ENCODE results near the gene PIGA.
"Not testable (repeated sequence)": the region's sequence is repeated elsewhere in the genome, so short reads cannot be mapped to it uniquely, and the experiment has no call there.

Gene PIGA

GRCh38 chrX:15320297-15320696 is 15.0 kb downstream of the PIGA start:
- DNase-seq, result no peak

- DNase-seq, result no peak
Observed at GRCh38 chrX:15319075-15319474, 16.2 kb downstream of the PIGA start.

DNA sequence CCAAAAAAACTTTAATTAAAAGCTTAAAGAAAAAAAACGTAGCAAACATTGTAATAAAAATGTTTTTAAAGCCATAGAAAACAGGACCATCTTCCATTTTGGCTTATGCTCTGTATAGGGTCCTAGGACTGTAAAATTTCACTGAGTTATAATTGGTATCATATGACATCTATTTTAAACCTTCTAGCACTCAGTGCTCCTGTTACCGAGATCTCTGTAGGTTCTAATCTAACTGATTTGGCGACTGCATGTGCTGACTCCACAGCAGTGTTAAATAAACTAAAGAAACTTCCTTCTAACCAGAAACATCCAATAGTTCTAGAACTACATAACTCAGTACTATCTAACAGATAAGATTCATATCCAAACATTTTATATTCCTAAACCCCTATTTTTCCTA is 19.8 kb downstream of the PIGA start, which contains the start of gene ASB11:
TSS of gene ASB11 (minus strand) at position 132 of the 400 bp plus-strand sequence. CDS start at position 97, 35 bp downstream.
- DNase-seq, result no peak

- no peak for DNase-seq
Observed at GRCh38 chrX:15314472-15314871, 20.9 kb downstream of the PIGA start.

- DNase-seq, result no peak
Observed at GRCh38 chrX:15311119-15311518, 24.2 kb downstream of the PIGA start.

DNA sequence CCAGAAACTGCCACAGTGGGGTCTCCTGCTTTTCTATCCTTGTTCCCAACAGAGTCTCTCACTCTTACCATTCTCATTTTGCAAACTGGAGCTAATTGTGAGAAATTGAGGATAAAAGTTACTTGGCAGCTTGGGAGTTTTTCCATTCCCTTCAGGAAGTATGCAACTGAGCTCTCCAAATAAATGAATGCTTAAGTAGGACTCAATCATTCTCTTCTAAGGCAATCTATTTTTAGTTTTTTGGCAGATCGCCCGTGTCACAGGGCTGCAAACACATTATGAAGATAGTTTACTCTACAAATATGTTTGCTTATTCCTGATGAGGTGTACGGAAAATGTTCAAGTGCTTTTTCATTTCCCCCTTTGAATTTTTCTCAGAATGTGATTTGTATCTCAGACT is 25.2 kb downstream of the PIGA start:
- DNase-seq, result peak in 1 of 2 experiments; percentile 13

GRCh38 chrX:15305899-15306298 is 29.4 kb downstream of the PIGA start:
- not testable (repeated sequence) for DNase-seq

DNA sequence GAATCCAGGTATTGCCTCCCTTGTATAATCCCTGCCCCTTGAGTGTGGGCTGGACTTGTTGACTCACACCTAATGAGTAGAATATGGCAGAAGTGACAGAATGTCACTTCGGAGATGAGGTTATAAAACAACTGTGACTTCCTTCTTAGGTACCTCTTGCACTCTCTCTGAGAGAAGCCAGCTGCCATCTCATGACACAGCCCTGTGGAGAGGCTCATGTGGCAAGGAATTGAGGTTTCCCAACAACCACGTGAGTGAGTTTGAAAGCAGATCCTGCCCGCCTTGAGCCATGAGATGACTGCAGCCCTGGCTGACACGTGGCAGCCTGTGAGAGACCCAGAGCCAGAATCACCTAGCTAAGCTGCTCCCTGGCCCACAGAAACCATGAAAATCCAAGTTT is 33.4 kb downstream of the PIGA start:
- no peak for DNase-seq

GRCh38 chrX:15299941-15300851 is 35.1 kb downstream of the PIGA start:
- no peak for DNase-seq

DNA sequence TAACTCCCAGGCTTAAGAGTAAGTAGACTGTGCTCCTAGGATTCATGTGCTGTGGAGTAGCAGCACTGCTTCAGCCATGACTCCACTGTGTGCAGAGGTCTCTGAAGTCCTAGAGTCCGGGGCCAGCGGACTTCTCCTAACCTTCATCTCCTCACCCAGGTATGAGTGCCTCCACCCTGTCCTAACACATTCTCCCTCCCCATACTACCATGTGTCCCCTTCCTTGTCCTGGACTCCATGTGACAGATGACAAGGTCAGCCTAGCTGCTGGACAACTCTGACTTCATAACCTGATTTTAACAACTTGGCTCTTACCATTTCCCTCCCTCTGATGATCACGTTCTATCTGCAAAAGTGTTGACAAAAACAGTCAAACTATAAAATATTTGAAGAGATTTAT is 36.5 kb downstream of the PIGA start:
- no peak for DNase-seq

DNA sequence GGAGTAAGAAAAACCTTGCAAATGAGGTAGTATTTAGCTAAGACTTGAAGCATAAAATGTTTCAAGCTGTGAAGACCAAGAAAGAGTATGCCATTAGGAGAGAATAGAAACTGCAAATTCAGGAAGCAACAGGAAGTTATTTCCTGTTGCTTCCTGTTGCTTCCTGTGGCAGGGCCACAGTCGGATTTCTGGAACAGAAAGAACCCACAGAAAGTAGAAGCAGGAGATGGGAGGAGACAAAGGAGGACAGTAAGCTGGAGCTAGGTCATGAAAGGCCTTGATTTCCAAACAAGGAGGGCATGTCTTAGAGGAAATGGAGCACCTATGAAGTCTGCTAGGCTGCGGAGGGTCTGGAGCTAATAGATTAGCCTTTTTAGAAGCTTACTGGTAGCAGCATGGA is 37.1 kb downstream of the PIGA start:
- no peak for DNase-seq

- DNase-seq, result no peak
Observed at GRCh38 chrX:15293451-15293850, 41.9 kb downstream of the PIGA start.

GRCh38 chrX:15292861-15293260 is 42.5 kb downstream of the PIGA start:
- DNase-seq, result no peak

- DNase-seq, result no peak
Observed at GRCh38 chrX:15277604-15278003, 57.7 kb downstream of the PIGA start.

GRCh38 chrX:15274946-15275345 is 60.4 kb downstream of the PIGA start:
- no peak for DNase-seq

DNA sequence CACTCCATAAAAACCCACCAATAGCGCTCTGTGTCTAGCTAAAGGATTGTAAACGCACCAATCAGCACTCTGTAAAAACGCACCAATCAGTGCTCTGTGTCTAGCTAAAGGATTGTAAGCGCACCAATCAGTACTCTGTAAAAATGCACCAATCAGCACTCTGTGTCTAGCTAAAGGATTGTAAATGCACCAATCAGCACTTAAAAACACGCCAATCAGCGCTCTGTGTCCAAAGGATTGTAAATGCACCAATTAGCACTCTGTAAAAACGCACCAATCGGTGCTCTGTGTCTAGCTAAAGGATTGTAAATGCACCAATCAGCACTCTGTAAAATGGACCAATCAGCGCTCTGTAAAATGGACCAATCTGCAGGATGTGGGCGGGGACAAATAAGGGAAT is 62.0 kb downstream of the PIGA start:
- not testable (repeated sequence) for DNase-seq

DNA sequence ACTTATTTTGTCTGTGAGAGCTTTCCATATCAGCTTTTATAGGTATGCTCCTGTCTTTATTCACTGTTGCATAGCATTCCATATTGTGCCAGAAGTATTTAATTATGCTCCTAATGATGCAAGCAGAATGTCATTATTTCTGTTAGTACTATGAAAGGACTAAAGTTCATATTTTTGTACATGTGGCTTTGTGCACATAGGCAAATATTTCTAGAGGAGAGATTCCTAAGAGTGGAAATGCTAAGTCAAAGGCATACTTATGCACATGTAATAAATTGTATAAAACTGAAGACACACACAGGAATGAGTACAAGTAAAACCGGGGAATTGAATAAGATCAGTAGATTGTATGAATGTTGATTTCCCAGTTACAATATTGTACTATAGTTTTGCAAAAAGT is 63.6 kb downstream of the PIGA start:
- no peak for DNase-seq

GRCh38 chrX:15269618-15270521 is 65.5 kb downstream of the PIGA start, which contains the start of gene ASB9:
ASB9 (minus strand) TSS chrX:15270083; CDS start chrX:15269874, 209 bp downstream.
- DNase-seq, result no peak
